HG02884 (cell line): ENCODE data around the gene BMERB1.
"Not testable (repeated sequence)": the region's sequence is repeated elsewhere in the genome, so short reads cannot be mapped to it uniquely, and the experiment has no call there.

Experiments used
- ATAC-seq: cut with Tn5 transposase; IDR thresholded peaks from one replicate; pipeline ENCODE4 v1.9.1; 2021; ENCODE audit warnings: mild to moderate bottlenecking, moderate library complexity; ENCODE audit not compliant: unreplicated experiment

BMERB1 gene

DNA sequence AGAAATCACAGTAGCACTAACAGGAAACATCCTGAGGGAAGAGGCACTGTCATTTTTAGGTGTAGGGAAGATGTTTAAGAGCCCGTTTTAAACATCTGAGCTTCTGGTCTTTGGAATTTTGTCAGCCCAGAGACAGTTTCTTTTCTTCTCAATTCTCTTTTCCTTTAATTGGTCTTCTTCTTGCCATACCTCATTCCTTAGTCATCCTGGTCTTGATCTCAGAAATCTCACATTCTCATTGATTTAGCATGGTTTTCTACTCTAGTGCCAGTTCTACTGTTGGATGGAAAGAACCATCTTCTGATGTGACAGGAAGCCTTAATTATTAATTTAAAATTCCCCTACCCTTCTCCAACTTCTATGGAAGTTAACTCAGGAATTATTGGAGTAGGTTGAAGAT is 25.4 kb downstream of the BMERB1 start:
- no peak for ATAC-seq

DNA sequence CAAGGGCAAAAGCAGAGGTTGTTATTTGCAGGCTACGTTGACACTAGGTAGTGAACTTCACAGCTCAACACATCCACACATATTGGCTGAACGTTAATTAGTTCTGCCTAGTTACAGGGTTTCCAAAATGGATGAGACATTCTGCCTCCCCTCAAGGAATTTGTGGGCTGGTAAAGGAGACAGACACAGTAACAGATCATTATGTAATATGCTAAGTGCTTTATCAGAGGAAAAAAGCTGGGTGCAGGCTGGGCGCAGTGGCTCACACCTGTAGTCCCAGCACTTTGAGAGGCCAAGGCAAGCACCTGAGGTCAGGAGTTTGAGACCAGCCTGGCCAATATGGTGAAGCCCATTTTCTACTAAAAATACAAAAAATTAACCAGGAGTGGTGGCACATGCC is 26.2 kb downstream of the BMERB1 start:
- no peak for ATAC-seq

DNA sequence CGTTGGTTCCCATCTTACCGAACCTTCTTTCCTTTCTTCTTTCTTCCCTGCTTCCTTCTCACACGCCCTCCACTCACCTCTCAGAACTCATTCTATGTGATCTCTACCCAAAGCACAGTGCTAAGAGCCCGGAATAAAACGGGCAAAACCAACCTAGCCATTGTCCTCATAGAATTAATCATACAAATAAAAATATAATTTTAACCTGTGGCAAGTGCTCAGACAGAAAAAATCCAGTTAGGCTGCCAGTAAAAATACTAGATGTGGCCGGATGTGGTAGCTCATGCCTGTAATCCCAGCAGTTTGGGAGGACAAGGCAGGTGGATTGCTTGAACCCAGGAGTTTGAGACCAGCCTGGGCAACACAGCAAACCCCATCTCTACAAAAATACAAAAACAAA is 27.0 kb downstream of the BMERB1 start:
- ATAC-seq, result no peak

DNA sequence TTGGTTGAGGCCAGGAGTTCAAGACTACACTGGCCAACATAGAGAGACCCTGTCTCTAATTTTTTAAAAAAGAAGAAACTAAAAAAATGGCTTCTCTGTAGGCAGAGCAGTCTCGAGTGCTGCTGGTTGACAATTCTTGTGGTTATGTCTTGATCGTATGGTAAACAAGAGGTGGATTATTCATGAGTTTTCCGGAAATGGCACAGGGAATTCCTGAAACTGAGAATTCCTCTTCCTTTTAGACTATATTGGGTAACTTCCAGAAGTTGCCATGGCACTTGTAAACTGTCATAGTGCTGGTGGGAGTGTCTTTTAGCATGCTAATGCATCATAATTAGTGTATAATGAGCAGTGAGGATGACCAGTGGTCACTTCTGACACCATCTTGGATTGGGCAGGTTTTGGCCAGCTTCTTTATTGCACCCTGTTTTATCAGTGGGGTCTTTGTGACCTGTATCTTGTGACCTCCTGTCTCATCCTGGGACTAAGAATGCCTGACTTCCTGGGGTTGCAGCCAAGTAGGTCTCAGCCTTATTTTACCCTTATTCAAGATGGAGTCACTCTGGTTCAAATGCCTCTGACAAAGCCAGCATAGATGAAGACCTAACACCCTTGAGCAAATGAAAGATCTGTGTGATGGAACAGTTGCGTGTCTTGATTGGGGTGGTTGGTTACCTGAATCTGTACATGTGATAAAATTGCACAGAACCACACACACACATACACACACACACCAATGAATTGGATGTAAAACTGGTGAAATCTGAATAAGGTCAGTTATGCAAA is 30.2 kb downstream of the BMERB1 start:
- no peak for ATAC-seq

DNA sequence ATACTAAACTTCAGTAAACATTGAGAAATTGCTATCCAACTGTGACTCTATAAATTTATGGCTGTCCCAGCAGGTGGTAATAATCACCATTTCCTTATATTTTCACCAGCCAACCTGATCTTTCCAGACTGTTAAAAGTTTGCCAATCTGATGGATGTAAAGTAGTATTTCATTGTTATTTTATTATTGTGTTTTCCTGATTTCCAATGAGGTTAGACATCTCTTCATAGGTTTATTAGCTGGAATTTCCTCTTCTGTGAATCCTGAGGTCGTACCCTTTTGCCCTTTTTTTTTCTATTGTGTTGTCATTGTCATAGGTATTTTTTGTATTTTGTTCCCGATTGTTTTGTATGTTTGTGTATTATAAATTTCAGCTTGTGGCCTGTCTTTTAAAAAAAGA is 31.7 kb downstream of the BMERB1 start:
- ATAC-seq, result no peak

DNA sequence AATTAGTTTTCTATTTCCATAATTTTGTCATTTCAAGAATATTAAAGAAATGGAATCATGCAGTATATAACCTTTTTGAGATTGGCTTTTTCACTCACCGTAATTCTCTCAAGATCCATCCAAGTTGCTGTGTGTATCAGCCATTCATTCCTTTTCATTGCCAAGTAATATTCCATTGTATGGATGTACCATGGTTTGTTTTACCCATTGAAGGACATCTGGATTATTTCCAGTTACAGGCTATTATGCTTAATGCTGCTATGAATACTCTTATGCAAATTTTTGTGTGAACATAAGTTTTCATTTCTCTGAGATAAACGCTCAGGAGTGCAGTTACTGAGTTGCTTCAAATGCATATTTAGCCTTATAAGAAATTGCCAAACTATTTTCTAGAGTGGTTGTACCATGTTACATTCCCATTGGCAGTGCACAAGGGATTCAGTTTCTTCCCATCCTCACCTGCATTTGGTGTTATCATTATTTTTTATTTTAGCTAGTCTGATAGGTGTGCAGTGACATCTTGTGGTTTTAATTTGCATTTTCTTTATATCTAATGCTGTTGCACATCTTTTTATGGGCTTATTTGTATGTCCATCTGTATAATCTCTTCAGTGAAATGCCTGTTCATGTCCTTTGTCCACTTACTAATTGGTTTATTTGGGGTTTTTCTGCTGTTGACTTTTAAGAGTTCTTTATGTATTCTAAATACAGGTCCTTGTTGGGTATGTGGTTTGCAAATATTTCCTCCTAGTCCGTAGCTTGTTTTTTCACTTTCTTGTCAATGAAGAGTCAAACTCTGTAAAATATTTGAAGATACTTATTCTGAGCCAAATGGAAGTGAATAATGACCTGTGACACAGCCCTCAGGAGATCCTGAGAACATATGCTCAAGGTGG is 32.7 kb downstream of the BMERB1 start:
- no peak for ATAC-seq

DNA sequence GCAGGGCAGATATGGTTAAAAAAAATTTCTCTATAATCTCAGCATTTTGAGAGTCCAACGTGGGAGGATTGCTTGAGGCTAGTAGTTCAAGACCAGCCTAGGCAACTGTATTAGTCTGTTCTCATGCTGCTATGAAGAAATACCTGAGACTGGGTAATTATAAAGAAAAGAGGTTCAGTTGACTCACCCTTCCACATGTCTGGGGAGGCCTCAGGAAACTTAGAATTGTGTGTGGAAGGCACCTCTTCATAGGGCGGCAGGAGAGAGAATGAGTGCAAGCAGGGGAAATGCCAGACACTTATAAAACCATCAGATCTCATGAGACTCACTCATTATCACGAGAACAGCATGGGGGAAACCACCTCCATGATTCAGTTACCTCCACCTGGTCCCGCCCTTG is 42.6 kb downstream of the BMERB1 start:
- not testable (repeated sequence) for ATAC-seq

DNA sequence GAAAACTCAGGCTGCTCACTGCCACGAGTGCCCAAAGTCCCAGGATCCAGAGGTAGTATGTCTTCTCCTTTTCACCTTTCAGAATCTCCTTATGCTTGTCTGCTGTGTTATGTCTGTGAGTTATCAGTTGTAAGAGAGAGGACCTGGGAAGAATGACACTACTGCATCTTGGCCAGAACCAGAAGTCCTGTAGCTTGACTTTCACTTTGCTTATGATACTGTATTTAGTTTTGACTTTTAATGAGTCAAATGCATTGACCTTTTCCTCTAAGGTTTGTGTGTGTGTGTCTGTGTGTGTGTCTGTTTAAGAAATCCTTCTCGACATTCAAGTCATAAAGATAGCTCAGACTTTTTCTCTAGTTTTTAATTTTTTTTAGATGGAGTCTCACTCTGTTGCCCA is 43.4 kb downstream of the BMERB1 start:
- ATAC-seq, result no peak

DNA sequence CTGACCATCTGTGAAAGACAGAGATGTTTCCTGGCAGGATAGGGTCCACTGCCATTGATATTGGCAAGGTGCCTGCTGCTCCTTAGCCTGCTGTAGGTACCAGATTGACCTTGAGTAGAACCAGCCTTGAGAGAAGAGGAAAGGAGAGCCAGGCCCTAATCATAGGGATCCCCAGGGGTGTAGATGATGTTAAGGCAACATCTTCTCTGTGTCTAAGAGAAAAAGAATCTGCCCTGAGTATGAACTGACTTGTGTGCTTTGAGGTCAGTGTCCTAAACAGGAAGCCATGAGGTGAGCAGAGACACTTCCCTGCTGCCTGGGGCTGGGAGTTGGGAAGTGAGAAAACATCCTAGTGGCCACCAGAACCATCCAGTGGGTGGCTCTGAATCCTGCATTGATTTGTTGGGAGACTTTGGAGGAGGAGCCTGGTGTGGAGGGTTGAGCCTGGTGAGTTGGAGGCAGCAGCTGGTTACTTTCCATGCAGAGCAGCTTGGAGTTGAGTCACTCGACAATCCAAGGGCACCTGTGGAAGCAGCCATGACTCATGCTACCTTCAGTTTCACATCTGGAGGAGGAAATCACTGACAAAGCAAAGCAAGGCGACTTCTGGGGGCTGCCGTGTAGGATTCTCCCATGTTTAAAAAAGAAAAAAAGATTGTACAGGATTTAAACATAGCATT is 47.8 kb downstream of the BMERB1 start:
- no peak for ATAC-seq

DNA sequence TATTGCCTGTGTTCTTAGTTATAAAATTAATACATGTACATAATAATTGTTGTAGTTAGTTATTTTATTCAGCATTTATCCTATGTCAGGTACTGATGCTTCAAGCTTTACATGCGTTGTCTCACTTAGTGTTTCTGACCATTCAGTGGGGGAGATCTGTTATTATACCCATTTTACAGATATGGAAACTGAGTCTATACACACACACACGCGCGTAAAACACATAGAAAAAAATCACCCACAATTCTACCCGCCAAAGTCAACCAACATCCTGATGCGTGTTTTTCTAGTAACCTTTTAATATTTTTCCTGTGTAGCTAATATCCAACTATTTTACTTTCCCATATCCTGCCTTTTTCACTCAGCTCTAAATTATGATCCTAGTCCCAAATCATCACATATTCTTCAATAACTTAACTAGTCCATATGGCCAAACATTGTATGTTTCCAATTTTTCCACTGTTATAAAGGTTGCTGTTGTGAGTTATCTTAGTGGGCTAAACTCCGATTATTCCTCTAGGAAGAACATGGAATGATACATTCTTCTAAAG is 48.4 kb downstream of the BMERB1 start:
- ATAC-seq, result no peak

DNA sequence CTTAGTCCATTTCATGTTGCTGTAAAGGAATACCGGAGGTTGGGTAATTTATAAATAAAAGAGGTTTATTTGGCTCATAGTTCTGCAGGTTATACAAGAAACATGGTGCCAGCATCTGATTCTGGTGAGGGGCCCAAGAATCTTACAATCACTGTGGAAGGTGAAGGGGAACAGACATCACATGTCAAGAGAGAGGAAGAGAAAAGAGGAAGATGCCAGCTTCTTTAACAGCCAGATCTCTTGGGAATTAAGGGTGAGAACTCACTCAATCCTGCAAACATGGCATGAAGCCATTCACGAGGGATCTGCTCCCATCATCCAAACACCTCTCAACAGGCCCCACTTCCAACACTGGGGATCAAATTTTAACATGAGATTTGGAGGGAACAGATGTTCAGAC is 49.5 kb downstream of the BMERB1 start:
- ATAC-seq, result no peak

DNA sequence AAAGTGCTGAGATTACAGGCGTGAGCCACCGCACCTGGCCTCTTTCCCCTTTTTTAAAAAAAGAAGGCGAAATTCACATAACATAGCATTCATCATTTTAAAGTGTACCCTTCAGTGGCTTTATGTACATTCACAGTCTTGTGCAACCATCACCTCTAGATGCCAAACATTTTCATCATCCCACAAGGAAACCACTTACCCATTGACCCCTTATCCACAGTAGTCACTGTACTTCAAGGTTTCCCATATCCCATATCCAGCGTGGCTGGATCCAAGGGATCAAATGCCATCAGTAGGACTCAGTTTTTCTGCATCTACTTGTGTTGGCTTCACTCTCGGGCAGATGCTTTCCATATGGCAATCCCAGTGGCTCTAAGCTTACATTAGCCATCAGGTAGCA is 50.3 kb downstream of the BMERB1 start:
- no peak for ATAC-seq

DNA sequence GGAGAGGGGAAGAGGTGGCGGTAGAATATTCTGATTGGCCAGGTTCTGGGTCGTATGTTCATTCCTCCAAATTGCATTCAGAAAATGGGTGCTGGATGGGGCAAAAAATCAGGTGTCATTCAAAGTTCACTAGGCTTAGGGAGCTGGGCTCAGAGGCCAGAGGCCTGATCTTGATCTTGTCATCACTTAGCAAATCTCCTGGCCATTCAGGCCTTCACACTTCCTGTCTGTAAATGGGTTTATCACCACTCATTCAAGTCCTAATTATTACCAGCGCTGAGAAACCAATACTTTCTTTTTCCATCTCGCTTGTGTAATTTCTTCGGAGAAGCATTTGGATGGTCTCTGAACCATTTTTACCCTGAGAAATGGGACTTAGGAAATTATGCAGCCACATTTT is 50.8 kb downstream of the BMERB1 start:
- no peak for ATAC-seq

DNA sequence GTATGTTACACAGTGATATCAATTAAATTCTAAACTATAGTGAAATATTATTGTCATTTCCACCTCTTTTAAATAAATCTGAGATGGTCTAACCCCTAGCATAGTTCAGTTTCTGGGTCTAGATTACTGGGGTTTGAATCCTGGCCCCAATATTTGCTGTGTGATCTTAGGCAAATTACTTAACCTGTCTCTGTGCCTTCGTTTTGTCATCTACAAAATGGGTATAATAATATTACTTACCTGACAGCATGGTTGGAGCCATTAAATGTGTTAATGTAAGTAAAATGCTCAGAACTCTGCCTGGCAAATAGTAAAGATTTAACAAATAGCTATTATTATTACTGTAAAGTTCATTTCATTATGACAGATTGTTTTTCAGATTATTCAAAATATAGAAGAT is 52.3 kb downstream of the BMERB1 start:
- ATAC-seq, result no peak

DNA sequence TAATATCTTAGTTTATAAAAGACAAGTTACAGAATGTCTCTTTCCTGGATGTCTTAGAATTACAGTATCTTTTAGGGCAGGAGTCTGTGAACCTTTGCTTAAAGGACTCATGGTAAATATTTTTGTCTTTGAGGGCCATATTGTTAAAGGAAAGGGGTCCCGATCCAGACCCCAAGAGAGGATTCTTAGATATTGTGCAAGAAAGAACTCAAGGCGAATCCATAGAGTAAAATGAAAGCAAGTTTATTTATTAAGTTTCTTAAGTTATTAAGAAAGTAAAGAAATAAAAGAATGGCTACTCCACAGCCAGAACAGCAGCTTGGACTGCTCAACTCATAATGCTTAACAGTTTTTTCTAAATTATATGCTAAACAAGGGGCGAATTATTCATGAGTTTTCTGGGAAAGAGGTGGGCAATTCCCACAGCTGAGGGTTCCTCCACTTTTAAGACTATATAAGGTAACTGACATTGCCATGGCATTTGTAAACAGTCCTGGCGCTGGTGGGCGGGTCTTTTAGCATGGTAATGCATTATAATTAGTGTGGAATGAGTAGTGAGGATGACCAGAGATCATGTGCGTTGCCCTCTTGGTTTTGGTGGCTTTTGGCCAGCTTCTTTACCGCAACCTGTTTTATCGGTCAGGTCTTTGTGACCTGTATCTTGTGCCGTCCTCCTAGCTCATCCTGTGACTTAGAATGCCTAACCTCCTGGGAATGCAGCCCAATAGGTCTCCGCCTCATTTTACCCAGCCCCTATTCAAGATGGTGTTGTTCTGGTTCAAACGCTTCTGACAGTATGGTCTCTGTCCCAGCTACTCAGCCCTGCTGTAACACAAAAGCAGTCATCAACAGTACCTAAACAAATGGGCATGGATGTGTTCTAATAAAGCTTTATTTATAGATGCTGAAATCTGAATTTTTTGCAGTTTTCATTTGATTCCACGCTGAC is 53.2 kb downstream of the BMERB1 start:
- ATAC-seq, result no peak

DNA sequence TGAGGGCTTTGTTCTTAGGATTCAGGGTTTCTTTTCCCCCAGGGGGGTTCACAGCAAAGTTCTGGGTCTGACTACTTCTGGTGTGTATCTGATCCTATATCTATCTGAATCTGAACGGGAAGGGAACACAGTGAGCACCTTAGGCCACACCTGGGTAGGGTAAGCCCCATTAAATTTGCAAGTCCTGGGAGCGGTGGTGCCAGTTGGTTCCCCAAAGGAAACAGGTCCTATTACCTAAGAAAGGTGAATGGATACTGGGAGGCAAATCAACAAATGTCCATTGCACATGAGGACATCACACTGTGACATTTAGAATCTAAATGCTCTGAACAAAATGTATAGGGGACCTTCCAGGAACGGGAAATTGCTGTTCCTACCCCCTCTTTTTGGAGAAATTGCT is 54.6 kb downstream of the BMERB1 start:
- no peak for ATAC-seq

DNA sequence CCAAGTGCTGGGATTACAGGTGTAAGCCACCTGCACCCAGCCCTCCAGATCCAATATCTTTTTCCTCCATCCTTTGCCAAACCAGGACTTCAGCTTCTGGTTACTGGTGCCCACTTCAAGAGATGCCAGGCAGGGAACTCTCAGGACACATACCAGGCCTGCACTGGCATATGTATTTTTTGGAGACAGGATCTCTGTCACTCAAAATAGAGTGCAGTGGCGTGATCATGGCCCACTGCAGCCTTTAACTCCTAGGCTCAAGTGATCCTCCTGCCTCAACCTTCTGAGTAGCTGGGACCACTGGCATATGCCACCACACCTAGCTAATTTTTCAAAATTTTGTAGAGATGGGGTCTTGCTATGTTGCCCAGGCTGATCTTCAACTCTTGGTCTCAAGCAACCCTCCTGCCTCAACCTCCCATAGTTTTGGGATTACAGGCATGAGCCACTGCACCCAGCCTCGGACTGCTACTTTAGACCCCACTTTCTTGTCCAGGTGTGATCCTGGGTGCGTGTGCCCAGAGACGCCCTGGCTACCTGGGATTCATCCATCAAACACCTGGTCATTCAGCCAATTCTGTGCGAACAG is 55.8 kb downstream of the BMERB1 start:
- no peak for ATAC-seq

DNA sequence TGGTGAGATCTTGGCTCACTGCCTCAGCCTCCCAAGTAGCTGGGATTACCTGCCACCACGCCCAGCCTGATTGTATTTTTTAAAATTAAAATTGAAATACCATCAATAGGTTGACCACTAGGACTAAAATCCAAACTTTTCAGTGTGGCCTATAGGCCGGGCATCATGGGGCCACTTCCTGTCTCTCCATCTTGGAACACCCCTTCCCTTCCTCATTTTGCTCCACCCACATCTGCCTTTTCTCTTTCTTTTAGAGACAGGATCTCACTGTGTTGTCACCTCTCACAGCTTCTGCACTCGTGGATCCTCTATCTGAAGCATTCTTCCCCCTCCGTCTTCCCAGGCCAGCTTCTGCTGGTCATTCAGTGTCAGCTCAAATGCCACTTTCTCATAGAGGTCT is 57.0 kb downstream of the BMERB1 start:
- ATAC-seq, result no peak

DNA sequence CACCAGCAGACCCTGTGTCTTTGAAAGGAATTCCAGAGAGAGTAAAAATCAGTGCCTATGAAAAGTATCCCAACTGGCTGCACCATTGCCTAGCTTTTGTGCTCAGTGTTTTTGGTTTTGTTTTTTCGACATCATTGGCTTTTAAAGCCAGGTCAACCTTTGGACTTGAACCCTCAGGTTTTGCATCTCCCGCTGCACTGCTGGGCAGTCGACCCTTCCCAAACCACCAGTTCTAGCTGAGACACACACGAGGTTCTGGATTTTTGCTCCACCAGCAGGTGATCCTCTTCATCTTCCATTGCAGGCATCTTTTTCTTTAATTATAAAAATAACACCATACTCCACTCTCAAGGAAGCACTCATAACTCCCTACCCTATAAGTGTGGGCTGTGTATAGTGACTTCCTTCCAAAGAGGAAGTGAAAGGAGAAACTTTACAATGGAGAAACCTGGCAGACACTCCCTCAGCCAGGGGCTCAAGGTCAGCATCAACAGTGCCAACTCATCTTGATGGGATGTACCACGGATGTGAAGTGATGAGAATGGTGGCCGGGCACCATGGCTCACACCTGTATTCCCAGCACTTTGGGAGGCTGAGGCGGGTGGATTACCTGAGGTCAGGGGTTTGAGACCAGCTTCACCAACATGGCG is 57.8 kb downstream of the BMERB1 start:
- ATAC-seq, result no peak
